Ecto neural progenitor cell (in vitro differentiated cells): ENCODE data around the gene METTL17.

ENCODE experiments used
- DNase-seq: peaks from one replicate; pipeline ENCODE4 v3.0.0-alpha.2; 2018; ENCODE audit warnings: low spot score

METTL17 gene

GRCh38 chr14:21043387-21043973, 53.7 kb downstream of the METTL17 start:
- no peak for DNase-seq

GRCh38 chr14:21043974-21044618, 54.3 kb downstream of the METTL17 start:
- no peak for DNase-seq
